ENCODE results near the gene IZUMO1.
"Not testable (repeated sequence)": the region's sequence is repeated elsewhere in the genome, so short reads cannot be mapped to it uniquely, and the experiment has no call there.

IZUMO1 gene

GRCh38 chr19:48735031-48735615, 11.6 kb downstream of the IZUMO1 start:
- no peak for DNase-seq

- no peak for DNase-seq
Measured at GRCh38 chr19:48734625-48735024, 12.1 kb downstream of the IZUMO1 start.

GRCh38 chr19:48731452-48731851, 15.3 kb downstream of the IZUMO1 start:
- DNase-seq: no peak

GRCh38 chr19:48728911-48729664, 17.6 kb downstream of the IZUMO1 start:
- DNase-seq: no peak

- DNase-seq: no peak
Measured at GRCh38 chr19:48726556-48726955, 20.2 kb downstream of the IZUMO1 start.

- no peak for DNase-seq
Measured at GRCh38 chr19:48724796-48725753, 21.6 kb downstream of the IZUMO1 start.

GRCh38 chr19:48722196-48722708, 24.5 kb downstream of the IZUMO1 start:
- DNase-seq: no peak

GRCh38 chr19:48720613-48721296, 26.0 kb downstream of the IZUMO1 start:
- peak; percentile 95 for DNase-seq

- DNase-seq: no peak
Measured at GRCh38 chr19:48720251-48720612, 26.5 kb downstream of the IZUMO1 start.

- DNase-seq: no peak
Measured at GRCh38 chr19:48719263-48720171, 27.2 kb downstream of the IZUMO1 start, which contains the start of gene MAMSTR. Gene MAMSTR (minus strand): TSS chr19:48719725. CDS start chr19:48719031, 694 bp downstream.

GRCh38 chr19:48718711-48719231, 27.9 kb downstream of the IZUMO1 start:
- DNase-seq: no peak

- not testable (repeated sequence) for DNase-seq
Measured at GRCh38 chr19:48718106-48718505, 28.6 kb downstream of the IZUMO1 start.

- no peak for DNase-seq
Measured at GRCh38 chr19:48716562-48717291, 30.0 kb downstream of the IZUMO1 start.

- no peak for DNase-seq
Measured at GRCh38 chr19:48715681-48716171, 31.0 kb downstream of the IZUMO1 start.

GRCh38 chr19:48714759-48715675, 31.7 kb downstream of the IZUMO1 start:
- DNase-seq: no peak

GRCh38 chr19:48713864-48714755, 32.6 kb downstream of the IZUMO1 start:
- DNase-seq: peak; percentile 99

- no peak for DNase-seq
Measured at GRCh38 chr19:48713041-48713863, 33.5 kb downstream of the IZUMO1 start.
